GM21390 (cell line): ENCODE results near the gene ZNF317.
"Not testable (repeated sequence)": the region's sequence is repeated elsewhere in the genome, so short reads cannot be mapped to it uniquely, and the experiment has no call there.

Experiments
- ATAC-seq: cut with Tn5 transposase; IDR thresholded peaks from one replicate; pipeline ENCODE4 v1.9.1; 2021; ENCODE audit not compliant: unreplicated experiment

Gene ZNF317

DNA sequence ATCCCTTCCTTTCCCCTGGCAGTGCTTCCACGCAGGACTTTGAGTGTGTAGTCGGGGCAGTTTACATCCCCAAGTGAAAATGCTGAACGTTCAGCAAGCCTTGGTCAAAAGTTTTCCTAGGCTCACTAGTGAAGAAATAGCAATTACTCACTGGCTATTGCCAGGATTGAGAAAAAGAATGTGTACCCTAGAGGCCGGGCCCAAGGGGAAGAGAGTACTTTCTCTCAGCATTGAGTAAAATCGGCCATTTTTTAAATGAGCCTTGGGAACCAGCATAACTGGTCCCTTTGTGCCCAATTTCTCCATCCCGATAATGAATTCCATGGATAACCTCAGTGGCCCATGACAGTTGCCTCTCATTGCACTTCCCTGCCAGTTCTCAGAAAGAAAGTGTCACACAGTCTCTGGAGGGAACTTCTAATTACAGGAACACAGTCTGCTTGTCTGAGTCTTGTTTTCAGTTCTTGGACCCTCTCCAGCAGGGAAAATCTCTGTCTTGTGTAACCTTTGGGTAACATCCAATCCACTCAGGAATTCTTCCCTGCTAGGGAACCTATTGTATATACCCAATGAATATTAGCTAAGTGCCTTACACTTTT lies 31.3 kb downstream of the ZNF317 start:
- no peak for ATAC-seq

GRCh38 chr19:9175326-9175725 lies 35.1 kb downstream of the ZNF317 start:
- no peak for ATAC-seq

DNA sequence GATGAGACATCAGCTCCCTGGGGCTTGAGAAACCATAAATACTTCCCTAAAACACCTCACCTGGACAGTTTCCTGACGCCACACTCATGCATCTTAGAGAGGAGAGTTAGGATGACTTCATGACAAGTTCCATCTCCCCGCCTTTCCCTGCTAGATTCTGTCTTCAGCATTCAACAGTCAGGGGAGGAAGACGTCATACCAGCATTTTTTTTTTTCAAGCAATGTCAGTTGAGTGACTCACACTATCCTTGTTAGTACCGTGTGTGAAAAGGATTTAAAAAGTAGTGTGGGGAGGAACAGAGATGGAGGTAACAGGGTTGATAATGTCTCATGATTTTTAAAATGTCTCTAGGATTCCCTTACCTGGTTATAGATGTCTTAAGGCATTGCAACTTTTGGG lies 38.7 kb downstream of the ZNF317 start, which contains the start of gene OR7D2:
Gene OR7D2, plus strand, starts transcription at position 79 of the 400 bp plus-strand sequence. CDS start 6,803 bp downstream, outside the sequence.
- ATAC-seq, result no peak

- no peak for ATAC-seq
Observed at GRCh38 chr19:9183000-9183399, 42.8 kb downstream of the ZNF317 start.

DNA sequence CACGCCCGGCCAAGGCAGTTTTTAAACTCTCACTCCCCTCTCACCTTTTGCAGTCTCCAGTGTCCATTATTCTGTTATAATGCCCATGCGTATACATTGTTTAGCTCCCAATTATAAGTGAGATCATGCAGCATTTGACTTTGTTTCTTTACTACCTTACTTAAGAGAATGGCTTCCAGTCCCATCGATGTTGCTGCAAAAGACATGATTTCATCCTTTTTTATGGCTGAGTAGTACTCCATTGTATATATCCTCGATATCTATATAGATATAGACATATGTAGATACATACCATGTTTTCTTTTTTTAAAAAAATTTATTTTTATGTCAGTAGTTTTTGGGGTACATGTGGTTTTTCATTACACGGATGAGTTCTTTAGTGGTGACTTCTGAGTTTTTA lies 47.0 kb downstream of the ZNF317 start:
- ATAC-seq, result no peak

DNA sequence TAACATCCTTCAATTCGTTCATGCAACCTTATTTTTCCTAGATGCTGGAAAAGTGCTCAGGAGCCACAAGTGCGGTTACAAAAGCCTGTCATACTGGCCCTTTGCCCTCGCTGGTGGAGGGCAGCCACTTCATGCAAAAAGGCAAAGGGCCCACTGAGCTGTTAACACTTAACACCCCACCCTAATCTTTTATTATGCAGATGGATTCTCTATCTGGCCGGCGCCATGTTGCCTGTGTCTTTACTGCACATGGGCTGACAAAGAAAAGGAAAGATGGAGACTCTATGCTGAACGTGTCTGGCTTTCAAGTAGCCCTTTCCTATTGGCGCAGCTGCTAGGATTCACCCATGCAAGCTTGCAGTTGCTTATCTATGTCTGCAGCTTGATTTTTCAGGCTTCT lies 49.3 kb downstream of the ZNF317 start:
- ATAC-seq, result no peak

- not testable (repeated sequence) for ATAC-seq
Observed at GRCh38 chr19:9198044-9198443, 57.8 kb downstream of the ZNF317 start.

GRCh38 chr19:9205501-9206113 lies 65.4 kb downstream of the ZNF317 start:
- ATAC-seq, result no peak
